Central memory CD4-positive, alpha-beta T cell (primary cell): Measurements from ENCODE around the gene PTPRG.
"Not testable (repeated sequence)": the region's sequence is repeated elsewhere in the genome, so short reads cannot be mapped to it uniquely, and the experiment has no call there.

Experiments used
- DNase-seq: peaks from one replicate; pipeline ENCODE4 v3.0.0; 2022

Gene PTPRG

GRCh38 chr3:61730577-61731231 is 169.3 kb downstream of the PTPRG start:
- no peak for DNase-seq

GRCh38 chr3:61733000-61733399 is 171.6 kb downstream of the PTPRG start:
- DNase-seq: no peak

GRCh38 chr3:61733876-61734275 is 172.5 kb downstream of the PTPRG start:
- no peak for DNase-seq

GRCh38 chr3:61734749-61735686 is 173.6 kb downstream of the PTPRG start:
- DNase-seq: no peak

GRCh38 chr3:61736506-61736905 is 175.1 kb downstream of the PTPRG start:
- no peak for DNase-seq

- DNase-seq: no peak
Measured at GRCh38 chr3:61739640-61740039, 178.3 kb downstream of the PTPRG start.

GRCh38 chr3:61740494-61740893 is 179.1 kb downstream of the PTPRG start:
- DNase-seq: no peak

GRCh38 chr3:61741551-61741950 is 180.2 kb downstream of the PTPRG start:
- no peak for DNase-seq

- DNase-seq: no peak
Measured at GRCh38 chr3:61742006-61742405, 180.6 kb downstream of the PTPRG start.

- DNase-seq: no peak
Measured at GRCh38 chr3:61743067-61743466, 181.7 kb downstream of the PTPRG start.

- DNase-seq: no peak
Measured at GRCh38 chr3:61743686-61744242, 182.4 kb downstream of the PTPRG start.

GRCh38 chr3:61748288-61748687 is 186.9 kb downstream of the PTPRG start:
- DNase-seq: no peak

GRCh38 chr3:61750766-61751165 is 189.4 kb downstream of the PTPRG start:
- no peak for DNase-seq

- DNase-seq: no peak
Measured at GRCh38 chr3:61758839-61759238, 197.5 kb downstream of the PTPRG start.

- DNase-seq: not testable (repeated sequence)
Measured at GRCh38 chr3:61760783-61761182, 199.4 kb downstream of the PTPRG start.

- no peak for DNase-seq
Measured at GRCh38 chr3:61761694-61762430, 200.5 kb downstream of the PTPRG start.

- DNase-seq: no peak
Measured at GRCh38 chr3:61765157-61765876, 203.9 kb downstream of the PTPRG start.

- no peak for DNase-seq
Measured at GRCh38 chr3:61768284-61769037, 207.1 kb downstream of the PTPRG start.

- no peak for DNase-seq
Measured at GRCh38 chr3:61769266-61769990, 208.1 kb downstream of the PTPRG start.

GRCh38 chr3:61771976-61772375 is 210.6 kb downstream of the PTPRG start:
- no peak for DNase-seq

- DNase-seq: no peak
Measured at GRCh38 chr3:61772456-61772855, 211.1 kb downstream of the PTPRG start.
